GM12801 (cell line): Measurements from ENCODE around the gene UVSSA.

Source experiments
- TF ChIP-seq, protein P1 (sequence below): IDR thresholded peaks from one replicate; pipeline ENCODE4 v1.5.1; 2011; ENCODE audit warnings: control low read depth; ENCODE audit not compliant: insufficient read length; ENCODE audit errors: extremely low read depth

Gene UVSSA

DNA sequence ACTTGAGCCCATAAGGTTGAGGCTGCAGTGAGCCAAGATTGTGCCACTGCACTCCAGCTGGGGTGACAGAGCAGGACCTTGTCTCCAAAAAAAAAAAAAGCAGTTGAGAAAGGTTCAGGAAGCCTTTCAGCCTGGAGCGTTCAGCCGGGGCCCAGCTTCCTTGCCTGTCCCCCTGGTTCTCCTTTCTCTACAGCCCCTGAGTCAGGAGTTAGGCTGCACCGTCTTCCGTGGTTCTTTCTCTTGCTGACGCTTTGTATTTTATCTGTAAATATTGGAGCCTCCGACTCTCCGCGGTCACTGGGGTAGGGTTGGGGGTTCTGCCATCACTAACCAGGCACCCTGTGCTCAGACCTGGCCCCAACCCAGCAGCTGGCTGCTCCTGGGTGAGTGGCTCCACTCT, 13.8 kb upstream of the UVSSA start:
- TF ChIP-seq, protein P1, sequence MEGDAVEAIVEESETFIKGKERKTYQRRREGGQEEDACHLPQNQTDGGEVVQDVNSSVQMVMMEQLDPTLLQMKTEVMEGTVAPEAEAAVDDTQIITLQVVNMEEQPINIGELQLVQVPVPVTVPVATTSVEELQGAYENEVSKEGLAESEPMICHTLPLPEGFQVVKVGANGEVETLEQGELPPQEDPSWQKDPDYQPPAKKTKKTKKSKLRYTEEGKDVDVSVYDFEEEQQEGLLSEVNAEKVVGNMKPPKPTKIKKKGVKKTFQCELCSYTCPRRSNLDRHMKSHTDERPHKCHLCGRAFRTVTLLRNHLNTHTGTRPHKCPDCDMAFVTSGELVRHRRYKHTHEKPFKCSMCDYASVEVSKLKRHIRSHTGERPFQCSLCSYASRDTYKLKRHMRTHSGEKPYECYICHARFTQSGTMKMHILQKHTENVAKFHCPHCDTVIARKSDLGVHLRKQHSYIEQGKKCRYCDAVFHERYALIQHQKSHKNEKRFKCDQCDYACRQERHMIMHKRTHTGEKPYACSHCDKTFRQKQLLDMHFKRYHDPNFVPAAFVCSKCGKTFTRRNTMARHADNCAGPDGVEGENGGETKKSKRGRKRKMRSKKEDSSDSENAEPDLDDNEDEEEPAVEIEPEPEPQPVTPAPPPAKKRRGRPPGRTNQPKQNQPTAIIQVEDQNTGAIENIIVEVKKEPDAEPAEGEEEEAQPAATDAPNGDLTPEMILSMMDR: no peak

DNA sequence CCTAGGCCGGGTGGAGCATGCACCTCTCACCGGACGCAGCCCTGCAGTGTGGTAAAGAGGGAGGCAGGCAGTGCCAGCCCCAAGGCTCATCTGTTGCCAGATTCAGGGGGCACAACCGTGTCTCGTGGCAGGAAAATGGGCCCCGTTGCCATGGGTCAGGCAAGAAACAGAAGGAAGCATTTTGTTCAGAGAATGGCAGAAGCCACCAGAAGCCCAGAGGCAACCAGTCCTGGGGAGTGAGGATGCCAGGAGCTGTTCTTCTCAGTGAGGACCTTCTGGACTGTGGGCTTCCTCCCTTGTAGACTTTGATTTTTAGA, 12.5 kb upstream of the UVSSA start:
- TF ChIP-seq, protein P1: no peak

DNA sequence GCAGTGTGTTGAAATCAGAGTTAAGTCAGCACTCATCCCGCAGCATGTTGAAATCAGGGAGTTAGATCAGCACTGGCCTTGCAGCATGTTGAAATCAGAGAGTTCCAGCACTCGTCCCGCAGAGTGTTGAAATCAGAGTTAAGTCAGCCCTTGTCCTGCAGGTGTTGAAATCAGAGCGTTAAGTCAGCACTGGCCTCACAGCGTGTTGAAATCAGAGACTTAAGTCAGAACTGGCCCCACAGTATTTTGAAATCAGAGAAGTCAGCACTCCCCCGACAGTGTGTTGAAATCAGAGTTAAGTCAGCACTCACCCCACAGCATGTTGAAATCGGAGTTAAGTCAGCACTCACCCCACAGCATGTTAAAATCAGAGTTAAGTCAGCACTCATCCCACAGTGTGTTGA, 10.9 kb upstream of the UVSSA start:
- TF ChIP-seq, protein P1: no peak

DNA sequence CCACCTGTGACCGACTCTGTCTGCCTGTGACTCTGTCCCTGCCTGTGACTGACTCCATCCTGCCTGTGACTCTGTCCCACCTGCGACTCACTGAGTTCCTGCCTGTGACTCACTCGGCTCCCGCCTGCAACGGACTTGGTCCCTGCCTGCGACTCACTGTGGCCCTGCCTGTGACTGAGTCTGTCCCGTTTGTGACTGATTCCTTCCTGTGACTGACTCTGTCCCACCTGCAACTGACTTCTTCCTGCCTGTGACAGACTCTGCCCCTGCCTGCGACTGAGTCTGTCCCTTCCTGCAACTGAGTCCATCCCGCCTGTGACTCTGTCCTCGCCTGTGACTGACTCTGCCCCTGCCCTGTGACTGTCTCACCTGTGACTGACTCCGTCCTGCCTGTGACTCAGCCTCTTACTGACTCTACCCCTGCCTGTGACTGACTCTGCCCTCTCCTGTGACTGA, 9.6 kb upstream of the UVSSA start:
- TF ChIP-seq, protein P1: no peak

DNA sequence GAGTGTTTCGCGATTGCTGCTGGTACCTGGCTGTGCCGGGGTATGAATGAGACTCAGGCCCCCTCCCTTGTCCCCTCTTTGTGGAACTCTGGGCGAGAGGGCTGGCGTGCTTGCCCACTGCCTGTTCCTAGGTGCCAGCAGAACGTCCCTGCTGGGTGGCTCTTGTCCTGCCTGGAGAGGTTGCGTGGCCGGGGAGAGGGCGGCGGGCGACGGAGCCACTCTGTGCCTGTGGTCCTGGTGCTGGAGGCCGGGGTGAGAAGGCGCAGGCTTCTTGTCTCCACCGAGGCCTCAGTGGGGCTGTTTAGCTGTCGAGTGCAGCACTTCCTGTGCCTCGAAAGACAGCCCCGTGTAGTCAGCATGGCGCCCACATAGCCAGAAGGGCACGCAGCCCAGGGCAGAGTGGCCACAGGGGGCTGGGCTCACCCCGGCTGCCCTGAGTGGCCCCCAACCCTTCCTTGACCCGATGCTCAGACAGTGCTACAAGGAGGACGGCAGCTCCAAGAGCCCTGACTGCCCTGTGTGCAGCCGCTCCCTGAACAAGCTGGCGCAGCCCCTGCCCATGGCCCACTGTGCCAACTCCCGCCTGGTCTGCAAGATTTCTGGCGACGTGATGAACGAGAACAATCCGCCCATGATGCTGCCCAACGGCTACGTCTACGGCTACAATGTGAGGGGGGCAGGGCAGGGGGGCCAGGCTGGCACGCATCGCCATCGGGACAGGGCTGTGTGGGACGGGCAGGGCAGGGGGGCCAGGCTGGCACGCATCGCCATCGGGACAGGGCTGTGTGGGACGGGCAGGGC, 8.9 kb upstream of the UVSSA start:
- TF ChIP-seq, protein P1: no peak

DNA sequence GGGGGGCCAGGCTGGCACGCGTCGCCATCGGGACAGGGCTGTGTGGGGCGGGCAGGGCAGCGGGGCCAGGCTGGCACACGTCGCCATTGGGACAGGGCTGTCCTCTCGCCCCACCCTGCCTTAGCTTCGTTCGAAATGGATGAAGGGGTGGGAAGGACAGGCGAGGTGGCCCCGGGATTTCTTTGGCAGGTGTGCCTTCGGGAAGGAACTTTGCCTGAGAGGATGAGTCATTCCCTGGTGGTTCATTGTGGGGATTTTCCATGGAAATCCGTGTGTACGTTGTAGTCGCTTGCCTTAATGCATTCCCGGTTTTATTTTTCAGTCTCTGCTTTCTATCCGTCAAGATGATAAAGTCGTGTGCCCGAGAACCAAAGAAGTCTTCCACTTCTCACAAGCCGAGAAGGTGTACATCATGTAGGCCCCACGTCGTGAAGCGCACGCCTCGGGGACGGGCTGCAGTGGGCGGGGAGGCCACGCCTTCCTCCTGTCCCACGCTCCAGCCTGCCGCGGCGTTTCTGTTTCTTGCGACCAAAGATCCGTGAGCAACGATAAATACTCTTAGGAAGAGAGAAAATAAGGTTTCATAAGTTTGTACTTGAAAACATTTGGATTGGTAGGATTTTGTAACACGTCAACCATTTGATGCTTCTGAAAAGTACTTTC, 8.1 kb upstream of the UVSSA start:
- TF ChIP-seq, protein P1: no peak

DNA sequence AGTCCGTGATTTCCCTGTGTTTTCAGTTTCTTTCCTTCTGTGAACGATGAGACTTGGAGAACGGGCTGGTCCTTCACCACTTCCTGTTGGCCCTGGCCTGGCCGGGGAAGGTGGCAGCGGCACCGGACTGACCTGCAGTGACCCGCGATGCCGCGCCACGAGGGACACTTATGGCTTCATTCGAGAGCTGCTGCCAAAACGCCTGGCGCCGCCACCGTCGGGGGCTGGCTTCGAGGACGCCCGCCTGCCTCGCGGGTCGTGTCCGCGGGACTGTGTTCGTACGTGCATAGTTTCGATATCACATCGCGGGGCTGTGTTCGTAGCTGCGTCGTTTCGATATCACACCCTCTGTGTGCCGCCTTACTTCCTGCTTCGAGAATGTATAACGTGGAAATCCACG, 7.5 kb upstream of the UVSSA start:
- TF ChIP-seq, protein P1: no peak
